Central memory CD4-positive, alpha-beta T cell (primary cell): ENCODE results near the gene ARID1B.

Experiments used
- DNase-seq: peaks from one replicate; pipeline ENCODE4 v3.0.0; 2022

ARID1B gene

GRCh38 chr6:156998794-156999330 lies 221.7 kb downstream of the ARID1B start:
- no peak for DNase-seq

- no peak for DNase-seq
These were observed 222.6 kb downstream of the ARID1B start for GRCh38 chr6:156999762-157000161.

- DNase-seq: no peak
These were observed 224.5 kb downstream of the ARID1B start for GRCh38 chr6:157001716-157002115.

DNA sequence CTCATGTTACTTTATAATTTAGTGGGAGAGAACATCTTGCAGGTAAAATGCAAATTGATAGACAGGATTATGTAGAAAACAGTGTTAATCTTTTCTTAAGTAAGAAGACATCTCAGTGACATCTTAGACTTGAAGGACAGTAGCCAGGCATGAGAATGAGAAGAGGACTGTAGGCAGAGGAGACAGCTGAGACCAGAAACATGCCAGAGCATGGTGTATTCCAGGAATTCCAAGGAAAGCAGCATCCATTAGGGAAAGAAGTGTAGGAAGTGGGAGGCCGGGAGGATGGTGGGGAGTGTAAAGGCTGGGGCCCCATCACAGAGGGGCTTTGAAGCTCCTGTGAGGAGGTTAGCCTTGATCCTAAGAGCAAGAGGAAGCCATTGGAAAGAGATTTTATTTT lies 225.6 kb downstream of the ARID1B start:
- no peak for DNase-seq

GRCh38 chr6:157005940-157006339 lies 228.8 kb downstream of the ARID1B start:
- no peak for DNase-seq

DNA sequence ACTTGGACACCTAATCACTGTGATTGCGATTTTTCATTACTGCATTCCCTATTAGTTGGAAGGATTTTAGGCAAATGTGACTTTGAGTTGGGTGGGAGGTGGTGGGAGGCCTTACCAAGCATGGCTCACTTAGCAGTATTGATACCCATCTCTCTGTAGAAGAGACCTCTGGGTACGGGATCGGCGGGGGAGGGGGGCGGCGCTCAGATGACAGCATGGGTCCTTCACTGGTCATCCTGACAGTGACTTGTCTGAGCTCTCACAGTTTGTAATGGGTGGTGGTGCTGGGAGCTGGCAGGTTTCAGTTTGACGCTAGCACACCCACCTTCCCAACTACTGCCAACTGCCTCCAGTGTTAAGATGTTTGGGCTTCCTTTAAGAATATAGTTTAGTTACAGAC lies 231.4 kb downstream of the ARID1B start:
- no peak for DNase-seq

DNA sequence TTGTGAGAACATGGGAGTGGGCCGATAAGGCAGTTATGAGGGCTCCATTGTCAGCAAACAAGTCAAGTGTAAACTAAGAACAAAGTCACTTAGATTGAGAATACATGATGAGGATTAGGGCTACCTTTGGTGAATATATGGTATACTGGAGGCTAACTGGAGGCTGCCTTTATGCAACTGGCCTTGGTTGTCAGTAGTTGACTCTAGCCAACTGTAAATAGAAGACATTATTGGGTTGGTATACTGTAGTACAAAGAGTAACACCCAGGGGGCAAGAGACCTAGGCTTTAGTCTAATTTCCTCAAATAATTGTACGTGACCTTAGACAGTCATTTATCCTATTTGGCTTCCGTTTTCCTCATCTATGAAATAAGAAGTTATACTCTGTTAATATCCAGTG lies 235.2 kb downstream of the ARID1B start:
- DNase-seq: no peak

DNA sequence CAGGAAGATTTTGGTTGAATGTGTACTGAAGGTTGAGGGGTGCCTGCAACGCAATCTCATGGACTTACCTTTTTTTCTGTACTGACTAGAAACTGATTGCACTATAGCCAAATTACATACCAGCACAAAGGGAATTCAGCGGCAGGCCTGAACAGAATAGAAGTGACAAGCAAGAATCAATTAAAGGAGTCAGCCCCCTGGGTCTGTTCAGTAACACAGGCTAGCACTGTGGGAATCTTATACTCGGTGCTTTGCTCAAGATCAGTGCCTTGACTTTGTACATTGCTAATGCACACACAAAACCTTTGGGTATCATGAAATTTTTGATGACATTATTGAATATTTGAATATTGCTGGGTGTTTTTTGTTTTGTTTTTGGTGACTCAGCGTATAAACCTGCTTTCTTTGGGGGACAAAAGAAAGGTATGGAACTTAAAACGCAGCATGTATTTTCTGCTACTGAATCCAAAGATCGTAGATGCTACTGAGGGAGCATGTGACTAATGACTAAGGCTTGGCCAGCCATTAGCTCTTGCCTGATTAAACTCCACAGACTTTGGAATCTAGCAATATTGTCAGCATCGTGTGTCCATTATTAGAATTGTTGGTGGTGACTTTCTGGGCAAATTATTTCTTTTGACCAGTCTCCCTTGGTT lies 236.6 kb downstream of the ARID1B start:
- DNase-seq: no peak

- no peak for DNase-seq
These were observed 237.7 kb downstream of the ARID1B start for GRCh38 chr6:157014871-157015270.

GRCh38 chr6:157017022-157017421 lies 239.8 kb downstream of the ARID1B start:
- DNase-seq: no peak

DNA sequence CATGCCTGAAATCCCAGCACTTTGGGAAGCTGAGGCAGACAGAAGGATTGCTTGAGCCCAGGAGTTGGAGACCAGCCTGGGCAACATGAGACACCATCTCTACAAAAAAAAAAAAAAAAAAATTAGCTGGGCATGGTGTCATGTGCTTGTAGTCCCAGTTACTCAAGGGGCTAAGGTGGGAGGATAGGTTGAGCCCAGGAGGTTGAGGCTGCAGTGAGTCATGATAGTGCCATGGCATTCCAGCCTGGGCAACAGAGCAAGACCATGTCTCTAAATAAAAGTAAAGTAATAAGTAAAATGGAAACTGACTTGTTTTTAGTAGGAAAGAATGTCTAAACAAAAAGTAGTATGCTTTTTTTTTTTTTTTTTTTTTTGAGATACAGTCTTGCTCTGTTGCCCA lies 240.7 kb downstream of the ARID1B start:
- DNase-seq: no peak

DNA sequence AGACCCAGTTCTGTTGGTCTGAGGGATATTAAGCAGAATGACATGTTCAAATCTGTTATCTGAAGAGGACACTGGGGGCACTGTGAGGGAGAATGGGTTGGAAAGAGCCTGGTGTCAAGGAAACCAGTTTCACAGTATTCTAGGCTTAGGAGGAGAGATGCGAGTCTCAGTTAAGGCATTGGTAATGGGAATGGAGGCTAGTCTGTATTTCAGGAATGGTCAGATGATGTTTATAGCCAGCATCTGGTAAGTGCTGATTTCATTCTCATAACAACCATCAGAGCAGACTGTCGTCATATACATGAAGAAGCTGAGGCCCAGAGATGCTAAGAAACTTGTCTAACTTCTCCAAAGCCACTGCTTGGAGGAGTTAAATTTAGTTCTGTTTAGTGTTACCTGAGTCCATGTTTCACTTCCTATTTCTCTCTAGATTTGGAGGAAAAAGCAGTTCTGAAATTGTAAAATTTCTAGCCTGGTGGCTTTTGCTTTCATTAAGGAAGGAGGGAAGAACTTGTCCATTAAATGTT lies 242.0 kb downstream of the ARID1B start:
- DNase-seq: no peak

GRCh38 chr6:157019733-157020132 lies 242.6 kb downstream of the ARID1B start:
- no peak for DNase-seq

DNA sequence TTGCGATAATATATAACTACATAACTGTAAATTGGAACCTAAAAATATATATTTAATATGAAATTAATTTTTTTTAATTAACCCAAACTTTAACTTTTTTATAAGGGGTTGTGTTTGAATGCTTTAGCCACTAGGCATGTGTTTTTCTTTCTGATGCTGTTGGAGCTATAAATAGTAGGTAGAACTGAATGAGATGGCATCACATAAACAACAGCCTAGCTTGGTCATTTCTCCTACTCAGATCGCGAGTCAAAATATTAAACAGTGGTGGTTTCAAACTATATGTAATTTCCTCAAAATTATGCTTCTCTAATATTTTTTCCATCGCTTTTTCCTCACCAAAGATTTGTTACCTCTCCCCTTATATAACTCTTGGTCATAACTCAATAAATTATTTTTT lies 243.2 kb downstream of the ARID1B start:
- no peak for DNase-seq

DNA sequence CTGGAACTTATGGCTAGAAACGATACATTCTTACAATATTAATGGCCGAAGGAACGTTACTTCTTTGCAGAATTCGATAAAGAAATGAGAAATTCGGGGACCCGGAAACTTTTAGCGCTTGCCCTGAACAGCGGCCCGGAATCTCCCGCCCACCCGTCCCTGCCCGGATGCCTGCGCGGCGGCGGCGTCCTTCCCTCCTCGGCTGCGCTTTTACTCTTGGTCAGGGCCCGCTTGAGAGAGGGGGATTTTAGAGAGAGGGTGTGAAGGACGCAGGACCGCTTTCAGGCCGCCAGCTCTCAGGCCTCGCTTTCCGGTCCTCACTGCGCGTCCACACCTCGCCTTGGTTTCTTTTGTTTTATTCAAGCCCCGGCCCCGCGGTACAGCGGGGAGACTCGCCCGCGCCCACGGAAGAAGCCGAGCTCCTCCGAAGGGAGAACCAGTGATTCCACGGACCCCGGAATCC lies 243.7 kb downstream of the ARID1B start:
- no peak for DNase-seq

DNA sequence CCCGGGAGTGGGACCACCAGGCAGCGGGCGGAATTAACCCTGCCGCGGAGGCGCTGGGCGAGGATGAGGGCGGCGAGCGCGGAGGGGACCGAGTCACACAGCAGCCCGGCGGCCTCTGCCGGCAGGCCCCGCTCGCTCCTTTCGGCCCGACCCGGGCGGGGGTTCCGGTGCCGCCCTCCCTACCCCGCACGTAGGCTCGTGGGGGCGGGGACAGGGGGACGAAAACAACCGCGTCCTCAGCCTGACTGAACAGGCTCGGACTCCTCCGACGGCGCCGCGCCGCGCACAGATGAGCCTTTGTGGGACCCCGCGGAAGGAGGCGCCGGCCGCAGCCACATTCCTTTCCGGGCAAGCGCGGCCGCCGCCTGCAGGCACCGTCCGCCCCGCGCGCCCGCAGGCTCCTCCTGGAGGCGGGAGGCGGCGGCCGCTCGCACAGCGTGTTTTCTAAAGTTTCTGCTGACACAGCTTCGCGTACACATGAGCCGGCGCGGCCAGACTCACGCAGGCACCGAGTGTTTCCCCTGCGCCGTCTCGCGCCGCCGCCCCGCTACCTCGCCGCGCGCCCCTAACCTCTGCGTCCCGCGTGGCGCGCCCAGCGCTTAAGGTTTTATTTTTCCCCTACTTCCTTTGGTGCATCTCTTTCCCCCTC lies 244.3 kb downstream of the ARID1B start:
- DNase-seq: peak; percentile 89

- DNase-seq: peak; percentile 77
These were observed 245.0 kb downstream of the ARID1B start for GRCh38 chr6:157021993-157022740.

DNA sequence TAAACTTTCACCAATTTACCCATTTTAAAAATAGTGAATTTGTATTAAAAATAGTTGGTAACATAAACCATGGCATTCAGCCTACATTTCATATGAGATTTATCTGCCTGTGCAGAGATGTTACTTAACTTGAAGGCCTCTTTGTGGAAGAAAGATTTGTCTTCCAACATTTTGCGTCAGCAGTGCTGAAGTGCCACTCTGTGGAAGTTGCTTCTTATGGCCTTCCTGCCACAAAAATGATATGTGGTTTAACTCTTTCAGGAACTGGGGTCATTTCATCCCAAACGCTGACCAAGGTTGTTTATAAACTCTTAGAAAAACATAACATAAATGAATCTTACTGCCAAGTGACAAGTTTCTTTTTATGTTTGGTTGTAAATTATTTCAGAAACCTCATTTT lies 246.8 kb downstream of the ARID1B start:
- no peak for DNase-seq

- no peak for DNase-seq
These were observed 247.6 kb downstream of the ARID1B start for GRCh38 chr6:157024745-157025144.

DNA sequence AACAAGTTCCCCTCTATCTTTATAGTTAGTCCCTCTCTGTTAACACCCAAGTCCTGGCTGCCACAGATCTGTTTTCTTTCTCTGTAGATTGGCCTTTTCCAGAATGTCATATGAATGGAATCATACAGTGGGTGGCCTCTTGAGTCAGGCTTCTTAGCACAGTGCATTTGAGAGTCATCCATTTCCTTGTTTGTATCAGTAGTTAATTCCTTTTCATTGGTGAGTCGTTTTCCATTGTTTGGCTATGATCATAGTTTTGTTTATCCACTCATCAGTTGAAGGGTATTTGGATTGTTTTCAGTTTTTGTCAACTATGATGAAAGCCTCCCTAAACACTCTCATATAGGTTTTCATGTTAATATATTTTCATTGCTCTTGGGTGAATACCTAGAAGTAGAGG lies 248.3 kb downstream of the ARID1B start:
- no peak for DNase-seq

- DNase-seq: no peak
These were observed 253.0 kb downstream of the ARID1B start for GRCh38 chr6:157029980-157030690.

DNA sequence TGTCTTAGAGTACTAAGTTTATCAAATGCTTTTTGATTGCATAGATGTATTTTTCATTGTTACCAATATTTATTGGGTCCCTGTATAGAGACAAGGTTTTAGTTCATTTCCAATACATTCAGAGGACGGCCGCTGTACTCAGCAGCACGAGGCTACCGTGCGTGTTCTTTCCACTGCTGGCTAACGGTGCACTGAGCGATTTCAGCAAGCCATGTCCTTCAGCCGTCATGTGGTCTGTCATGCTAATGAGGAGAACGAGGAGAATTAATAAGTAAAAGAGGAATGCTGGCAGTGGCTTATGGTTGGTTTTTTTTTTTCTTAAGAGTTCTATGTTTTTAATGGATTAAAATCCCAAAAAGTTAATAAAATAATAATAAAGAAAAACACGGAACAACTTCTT lies 253.6 kb downstream of the ARID1B start:
- DNase-seq: no peak

DNA sequence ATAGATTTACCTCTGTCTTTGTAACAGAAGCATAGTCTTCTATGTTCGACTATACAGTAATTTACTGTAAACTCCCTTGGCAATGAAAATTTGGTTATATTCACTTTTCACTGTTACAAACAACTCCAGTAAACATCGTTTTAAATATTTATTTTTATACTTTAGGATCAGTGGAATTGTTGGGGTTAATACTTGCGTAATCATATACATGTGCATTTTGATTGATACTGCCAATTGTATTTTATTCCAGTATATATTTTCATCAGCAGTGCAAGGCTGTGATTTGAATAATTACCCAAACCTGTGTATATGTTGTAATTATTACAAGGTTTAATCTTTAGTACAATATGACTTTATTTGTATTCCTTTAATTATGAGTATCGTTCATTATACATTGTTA lies 255.7 kb downstream of the ARID1B start:
- DNase-seq: no peak
